K562 (cell line): ENCODE data around the gene LIPM. TPM values are rescaled to one million over a fixed set of nuclear protein-coding genes. Genes with fewer than 3 reads are reported as not detected.

ENCODE experiments used
- CBFA2T2 ChIP-seq: fragments of 450-650 bp; conservative IDR thresholded peaks from 2 replicates; pipeline ENCODE4 v1.6.1; 2017; ENCODE audit warnings: mild to moderate bottlenecking
- CXXC5 ChIP-seq: fragments of 250-450 bp; sonication (Bioruptor Pico); IDR thresholded peaks from 2 replicates; pipeline ENCODE4 v1.8.0; 2022; ENCODE audit warnings: inconsistent platforms, mild to moderate bottlenecking, moderate library complexity
- NELFE ChIP-seq: IDR thresholded peaks from 2 replicates; pipeline ENCODE4 v1.6.1; 2011; ENCODE audit warnings: mild to moderate bottlenecking; ENCODE audit not compliant: insufficient read depth, insufficient read length
- PCBP2 ChIP-seq: fragments of 200-400 bp; formaldehyde crosslinking; IDR thresholded peaks from 2 replicates; pipeline ENCODE4 v1.6.1; 2018; ENCODE audit warnings: low read length, low read depth, mild to moderate bottlenecking, moderate library complexity; ENCODE audit not compliant: poor library complexity, severe bottlenecking
- PHB ChIP-seq: fragments of 250-450 bp; sonication (Bioruptor Pico); IDR thresholded peaks from 2 replicates; pipeline ENCODE4 v1.5.0; 2021
- PHF8 ChIP-seq: fragments of 200-600 bp; sonication (generic); IDR thresholded peaks from 2 replicates; pipeline ENCODE4 v1.6.1; 2012; ENCODE audit warnings: mixed run types, mild to moderate bottlenecking, inconsistent platforms, low read length, moderate library complexity, borderline replicate concordance
- PPARD ChIP-seq: fragments of 250-450 bp; sonication (Bioruptor Pico); IDR thresholded peaks from 2 replicates; pipeline ENCODE4 v1.8.0; 2022; ENCODE audit warnings: inconsistent platforms, mild to moderate bottlenecking, moderate library complexity
- SP1 ChIP-seq: sonication (generic); formaldehyde crosslinking; IDR thresholded peaks from 2 replicates; pipeline ENCODE4 v1.8.1; 2022; ENCODE audit warnings: mild to moderate bottlenecking, missing genetic modification reagents
- SREBF2 ChIP-seq: sonication (generic); formaldehyde crosslinking; IDR thresholded peaks from 2 replicates; pipeline ENCODE4 v1.4.0; 2020; ENCODE audit warnings: mild to moderate bottlenecking, missing genetic modification reagents
- ZC3H8 ChIP-seq: fragments of 450-650 bp; IDR thresholded peaks from 2 replicates; pipeline ENCODE4 v1.6.1; 2017
- polyA plus RNA-seq, 8 experiments: library from polyadenylated mRNA; depleted of rRNA in 4 of 8; stranded (reverse) in 5 of 8; unstranded in 3 of 8; fragments of >200 nt; fragmentation: Nextera tagmentation in 2 of 8; fragmentation: Illumina TruSeq in 1 of 8; extraction: Ambion mirVana in 2 of 8; extraction: Trizol in 1 of 8; gene quantifications; 2 replicates each; pipeline versions ENCODE4 v1.2.1 to v1.2.3, GENCODE V29; 2011 to 2014; ENCODE audit warnings: inconsistent platforms in 1 of 8, missing spikeins in 1 of 8
- total RNA-seq, 7 experiments: library from RNA; depleted of rRNA in 6 of 7; stranded (reverse); fragments of >200 nt in 6 of 7; fragmentation: Illumina TruSeq in 2 of 7; extraction: Trizol in 2 of 7; gene quantifications; 2 replicates each; pipeline versions ENCODE4 v1.2.1 to v1.2.3, GENCODE V29; 2011 to 2021; ENCODE audit warnings: low replicate concordance in 1 of 7
- TF ChIP-seq, protein P1 (sequence below): sonication (generic); formaldehyde crosslinking; IDR thresholded peaks from 2 replicates; pipeline ENCODE4 v1.8.0; 2022; ENCODE audit warnings: missing genetic modification reagents, mild to moderate bottlenecking, borderline replicate concordance
- TF ChIP-seq, protein P2 (sequence below): fragments of 200-800 bp; sonication (Bioruptor generic); IDR thresholded peaks from 2 replicates; pipeline ENCODE4 v1.6.1; 2016; ENCODE audit warnings: missing genetic modification characterization, missing compliant biosample characterization

LIPM gene
- total and polyA plus RNA-seq, 9 of the 15 experiments (the other 6 are each of a cell fraction or from before 2014, with no cell fraction given): not detected

DNA sequence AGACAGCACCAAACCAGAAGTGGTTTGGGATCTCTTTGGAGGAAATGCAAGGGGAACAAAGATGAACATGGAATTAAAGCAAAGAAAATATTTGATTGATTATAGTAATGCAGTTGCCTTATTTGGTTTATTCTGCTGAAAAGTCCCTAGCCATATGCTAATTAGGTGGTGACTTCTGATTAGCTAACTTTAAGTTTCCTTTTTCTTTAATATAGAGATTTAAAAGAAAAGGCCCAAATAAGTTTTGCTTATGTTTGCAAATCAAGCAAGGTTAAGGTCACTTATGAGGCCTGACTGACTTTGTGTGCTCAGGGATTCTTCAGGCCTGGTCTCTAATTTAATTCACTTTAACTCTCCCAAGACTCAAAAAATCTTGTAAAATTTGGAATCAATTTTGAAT lies 55.3 kb downstream of the LIPM start (continued):
- TF ChIP-seq, protein P1, sequence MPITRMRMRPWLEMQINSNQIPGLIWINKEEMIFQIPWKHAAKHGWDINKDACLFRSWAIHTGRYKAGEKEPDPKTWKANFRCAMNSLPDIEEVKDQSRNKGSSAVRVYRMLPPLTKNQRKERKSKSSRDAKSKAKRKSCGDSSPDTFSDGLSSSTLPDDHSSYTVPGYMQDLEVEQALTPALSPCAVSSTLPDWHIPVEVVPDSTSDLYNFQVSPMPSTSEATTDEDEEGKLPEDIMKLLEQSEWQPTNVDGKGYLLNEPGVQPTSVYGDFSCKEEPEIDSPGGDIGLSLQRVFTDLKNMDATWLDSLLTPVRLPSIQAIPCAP (CRISPR knock-in tag): no peak
- TF ChIP-seq PPARD (CRISPR knock-in tag): no peak
- no peak for TF ChIP-seq SP1 (CRISPR knock-in tag)
- TF ChIP-seq ZC3H8: no peak
- no peak for TF ChIP-seq NELFE
- no peak for TF ChIP-seq CXXC5
- TF ChIP-seq CBFA2T2: no peak
- TF ChIP-seq PCBP2: no peak
- TF ChIP-seq SREBF2 (CRISPR knock-in tag): no peak
- TF ChIP-seq, protein P2, sequence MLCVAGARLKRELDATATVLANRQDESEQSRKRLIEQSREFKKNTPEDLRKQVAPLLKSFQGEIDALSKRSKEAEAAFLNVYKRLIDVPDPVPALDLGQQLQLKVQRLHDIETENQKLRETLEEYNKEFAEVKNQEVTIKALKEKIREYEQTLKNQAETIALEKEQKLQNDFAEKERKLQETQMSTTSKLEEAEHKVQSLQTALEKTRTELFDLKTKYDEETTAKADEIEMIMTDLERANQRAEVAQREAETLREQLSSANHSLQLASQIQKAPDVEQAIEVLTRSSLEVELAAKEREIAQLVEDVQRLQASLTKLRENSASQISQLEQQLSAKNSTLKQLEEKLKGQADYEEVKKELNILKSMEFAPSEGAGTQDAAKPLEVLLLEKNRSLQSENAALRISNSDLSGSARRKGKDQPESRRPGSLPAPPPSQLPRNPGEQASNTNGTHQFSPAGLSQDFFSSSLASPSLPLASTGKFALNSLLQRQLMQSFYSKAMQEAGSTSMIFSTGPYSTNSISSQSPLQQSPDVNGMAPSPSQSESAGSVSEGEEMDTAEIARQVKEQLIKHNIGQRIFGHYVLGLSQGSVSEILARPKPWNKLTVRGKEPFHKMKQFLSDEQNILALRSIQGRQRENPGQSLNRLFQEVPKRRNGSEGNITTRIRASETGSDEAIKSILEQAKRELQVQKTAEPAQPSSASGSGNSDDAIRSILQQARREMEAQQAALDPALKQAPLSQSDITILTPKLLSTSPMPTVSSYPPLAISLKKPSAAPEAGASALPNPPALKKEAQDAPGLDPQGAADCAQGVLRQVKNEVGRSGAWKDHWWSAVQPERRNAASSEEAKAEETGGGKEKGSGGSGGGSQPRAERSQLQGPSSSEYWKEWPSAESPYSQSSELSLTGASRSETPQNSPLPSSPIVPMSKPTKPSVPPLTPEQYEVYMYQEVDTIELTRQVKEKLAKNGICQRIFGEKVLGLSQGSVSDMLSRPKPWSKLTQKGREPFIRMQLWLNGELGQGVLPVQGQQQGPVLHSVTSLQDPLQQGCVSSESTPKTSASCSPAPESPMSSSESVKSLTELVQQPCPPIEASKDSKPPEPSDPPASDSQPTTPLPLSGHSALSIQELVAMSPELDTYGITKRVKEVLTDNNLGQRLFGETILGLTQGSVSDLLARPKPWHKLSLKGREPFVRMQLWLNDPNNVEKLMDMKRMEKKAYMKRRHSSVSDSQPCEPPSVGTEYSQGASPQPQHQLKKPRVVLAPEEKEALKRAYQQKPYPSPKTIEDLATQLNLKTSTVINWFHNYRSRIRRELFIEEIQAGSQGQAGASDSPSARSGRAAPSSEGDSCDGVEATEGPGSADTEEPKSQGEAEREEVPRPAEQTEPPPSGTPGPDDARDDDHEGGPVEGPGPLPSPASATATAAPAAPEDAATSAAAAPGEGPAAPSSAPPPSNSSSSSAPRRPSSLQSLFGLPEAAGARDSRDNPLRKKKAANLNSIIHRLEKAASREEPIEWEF (CRISPR knock-in tag): no peak
- TF ChIP-seq PHF8: no peak
- TF ChIP-seq PHB (CRISPR knock-in tag): no peak
